ENCODE data around the gene GPC5.

GPC5 gene

GRCh38 chr13:91375116-91375729 is 23.2 kb upstream of the GPC5 start:
- H3K4me3 ChIP-seq (ENCODE audit: insufficient read depth, low read length, poor library complexity, severe bottlenecking) = no peak overlapping the region
- no peaks in the 10 kb centered on the region for H3K79me2 ChIP-seq (ENCODE audit: insufficient read depth, low read length)
- TF ChIP-seq, protein P1, sequence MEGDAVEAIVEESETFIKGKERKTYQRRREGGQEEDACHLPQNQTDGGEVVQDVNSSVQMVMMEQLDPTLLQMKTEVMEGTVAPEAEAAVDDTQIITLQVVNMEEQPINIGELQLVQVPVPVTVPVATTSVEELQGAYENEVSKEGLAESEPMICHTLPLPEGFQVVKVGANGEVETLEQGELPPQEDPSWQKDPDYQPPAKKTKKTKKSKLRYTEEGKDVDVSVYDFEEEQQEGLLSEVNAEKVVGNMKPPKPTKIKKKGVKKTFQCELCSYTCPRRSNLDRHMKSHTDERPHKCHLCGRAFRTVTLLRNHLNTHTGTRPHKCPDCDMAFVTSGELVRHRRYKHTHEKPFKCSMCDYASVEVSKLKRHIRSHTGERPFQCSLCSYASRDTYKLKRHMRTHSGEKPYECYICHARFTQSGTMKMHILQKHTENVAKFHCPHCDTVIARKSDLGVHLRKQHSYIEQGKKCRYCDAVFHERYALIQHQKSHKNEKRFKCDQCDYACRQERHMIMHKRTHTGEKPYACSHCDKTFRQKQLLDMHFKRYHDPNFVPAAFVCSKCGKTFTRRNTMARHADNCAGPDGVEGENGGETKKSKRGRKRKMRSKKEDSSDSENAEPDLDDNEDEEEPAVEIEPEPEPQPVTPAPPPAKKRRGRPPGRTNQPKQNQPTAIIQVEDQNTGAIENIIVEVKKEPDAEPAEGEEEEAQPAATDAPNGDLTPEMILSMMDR (IDR thresholded peaks at IDR 0.05; ENCODE audit: insufficient read depth, low read length, poor library complexity, severe bottlenecking) = no peak
- TF ChIP-seq EZH2phosphoT487 (conservative IDR thresholded peaks at IDR 0.05; ENCODE audit: low read length) = no peak
- H3F3A ChIP-seq (ENCODE audit: insufficient read depth) = no peaks in the 10 kb centered on the region
- H3K36me3 ChIP-seq (ENCODE audit: low read length) = no peaks in the 10 kb centered on the region
- H3K4me2 ChIP-seq (ENCODE audit: low read depth, low read length, poor library complexity, severe bottlenecking) = no peak overlapping the region
- no peaks in the 10 kb centered on the region for H3K9me2 ChIP-seq (replicated peaks; ENCODE audit: insufficient read depth, low read length)
- no peaks in the 10 kb centered on the region for H4K20me1 ChIP-seq (ENCODE audit: low read depth, low read length)
- H3K27me3 ChIP-seq (ENCODE audit: low read length) = no peaks in the 10 kb centered on the region
- no peaks in the 10 kb centered on the region for H3K9me3 ChIP-seq (ENCODE audit: insufficient read depth, low read length)
- no peak overlapping the region for H3K27ac ChIP-seq (ENCODE audit: low read depth, low read length)
- no peak overlapping the region for H3K9ac ChIP-seq (ENCODE audit: low read length)
- H2AFZ ChIP-seq (ENCODE audit: low read depth, low read length, severe bottlenecking) = no peak overlapping the region

GRCh38 chr13:91381371-91381770 is 17.1 kb upstream of the GPC5 start:
- no peaks in the 10 kb centered on the region for H4K20me1 ChIP-seq (ENCODE audit: low read depth, low read length)
- H3K9me3 ChIP-seq (ENCODE audit: insufficient read depth, low read length) = no peaks in the 10 kb centered on the region
- H3K27ac ChIP-seq (ENCODE audit: low read depth, low read length) = no peak overlapping the region
- H3K9me2 ChIP-seq (replicated peaks; ENCODE audit: insufficient read depth, low read length) = no peaks in the 10 kb centered on the region
- H3F3A ChIP-seq (ENCODE audit: insufficient read depth) = no peaks in the 10 kb centered on the region
- H3K9ac ChIP-seq (ENCODE audit: low read length) = no peak overlapping the region
- no peaks in the 10 kb centered on the region for H3K27me3 ChIP-seq (ENCODE audit: low read length)
- H3K79me2 ChIP-seq (ENCODE audit: insufficient read depth, low read length) = no peaks in the 10 kb centered on the region
- H3K4me2 ChIP-seq (ENCODE audit: low read depth, low read length, poor library complexity, severe bottlenecking) = no peak overlapping the region
- H3K4me3 ChIP-seq (ENCODE audit: insufficient read depth, low read length, poor library complexity, severe bottlenecking) = no peak overlapping the region
- TF ChIP-seq, protein P1 (IDR thresholded peaks at IDR 0.05; ENCODE audit: insufficient read depth, low read length, poor library complexity, severe bottlenecking) = peak; percentile 54
- no peak for TF ChIP-seq EZH2phosphoT487 (conservative IDR thresholded peaks at IDR 0.05; ENCODE audit: low read length)
- no peaks in the 10 kb centered on the region for H3K36me3 ChIP-seq (ENCODE audit: low read length)
- no peak overlapping the region for H2AFZ ChIP-seq (ENCODE audit: low read depth, low read length, severe bottlenecking)

- H3K9ac ChIP-seq (ENCODE audit: low read length) = no peak overlapping the region
- H3K4me2 ChIP-seq (ENCODE audit: low read depth, low read length, poor library complexity, severe bottlenecking) = no peak overlapping the region
- no peak overlapping the region for H3K4me3 ChIP-seq (ENCODE audit: insufficient read depth, low read length, poor library complexity, severe bottlenecking)
- TF ChIP-seq, protein P1 (IDR thresholded peaks at IDR 0.05; ENCODE audit: insufficient read depth, low read length, poor library complexity, severe bottlenecking) = no peak
- TF ChIP-seq EZH2phosphoT487 (conservative IDR thresholded peaks at IDR 0.05; ENCODE audit: low read length) = no peak
- no peak overlapping the region for H3K27ac ChIP-seq (ENCODE audit: low read depth, low read length)
- no peak overlapping the region for H2AFZ ChIP-seq (ENCODE audit: low read depth, low read length, severe bottlenecking)
- no peaks in the 10 kb centered on the region for H3K9me3 ChIP-seq (ENCODE audit: insufficient read depth, low read length)
- H3K27me3 ChIP-seq (ENCODE audit: low read length) = no peaks in the 10 kb centered on the region
- H3K79me2 ChIP-seq (ENCODE audit: insufficient read depth, low read length) = no peaks in the 10 kb centered on the region
- no peaks in the 10 kb centered on the region for H3K9me2 ChIP-seq (replicated peaks; ENCODE audit: insufficient read depth, low read length)
- H3F3A ChIP-seq (ENCODE audit: insufficient read depth) = no peaks in the 10 kb centered on the region
- no peaks in the 10 kb centered on the region for H4K20me1 ChIP-seq (ENCODE audit: low read depth, low read length)
- no peaks in the 10 kb centered on the region for H3K36me3 ChIP-seq (ENCODE audit: low read length)
Observed at GRCh38 chr13:91383836-91384235, 14.6 kb upstream of the GPC5 start.

All from SU-DHL-6 (cell line).